GM12878 (cell line): ENCODE results near the gene ZBTB3. TPM values are rescaled to one million over a fixed set of nuclear protein-coding genes. Genes with fewer than 3 reads are reported as not detected.

ENCODE experiments used
- ASH2L ChIP-seq: fragments of 300-600, 200-600 bp; sonication (generic); IDR thresholded peaks from 2 replicates; pipeline ENCODE4 v1.6.1; 2017; ENCODE audit warnings: low read depth, mild to moderate bottlenecking, borderline replicate concordance
- BACH1 ChIP-seq: fragments of 450-650 bp; IDR thresholded peaks from 2 replicates; pipeline ENCODE4 v1.6.1; 2017; ENCODE audit warnings: mild to moderate bottlenecking, borderline replicate concordance
- BMI1 ChIP-seq: fragments of 450-650 bp; IDR thresholded peaks from 2 replicates; pipeline ENCODE4 v1.6.1; 2016; ENCODE audit warnings: mild to moderate bottlenecking, moderate library complexity, borderline replicate concordance
- CBFB ChIP-seq: IDR thresholded peaks from 2 replicates; pipeline ENCODE4 v1.6.1; 2016; ENCODE audit warnings: antibody characterized with exemption, low read depth
- IRF4 ChIP-seq: IDR thresholded peaks from 2 replicates; pipeline ENCODE4 v1.6.1; 2011; ENCODE audit warnings: low read depth, low read length
- KAT2A ChIP-seq: conservative IDR thresholded peaks from 2 replicates; pipeline ENCODE4 v1.6.1; 2011; ENCODE audit warnings: low read depth, low read length; ENCODE audit not compliant: control insufficient read depth
- MYB ChIP-seq: fragments of 150-350 bp; IDR thresholded peaks from 2 replicates; pipeline ENCODE4 v1.6.1; 2014; ENCODE audit warnings: mild to moderate bottlenecking, low read depth, low read length, borderline replicate concordance
- NFYA ChIP-seq: IDR thresholded peaks from 2 replicates; pipeline ENCODE4 v1.6.1; 2011; ENCODE audit warnings: low read depth, mild to moderate bottlenecking, low read length, improper control_type of control experiment, borderline replicate concordance
- PAX5 ChIP-seq: IDR thresholded peaks from 2 replicates; pipeline ENCODE4 v1.6.1; 2011; ENCODE audit warnings: low read depth, low read length, borderline replicate concordance
- RELA ChIP-seq: fragments of 450-650 bp; IDR thresholded peaks from 2 replicates; pipeline ENCODE4 v1.8.0; 2014; ENCODE audit warnings: borderline replicate concordance; ENCODE audit not compliant: partially characterized antibody
- SUZ12 ChIP-seq: fragments of 200-600 bp; sonication (generic); IDR thresholded peaks from one replicate; pipeline ENCODE4 v1.6.1; 2018; ENCODE audit warnings: antibody characterized with exemption, mild to moderate bottlenecking; ENCODE audit not compliant: unreplicated experiment
- YY1 ChIP-seq: IDR thresholded peaks from 2 replicates; pipeline ENCODE4 v1.6.1; 2011; ENCODE audit warnings: low read depth, mild to moderate bottlenecking, low read length
- ZNF24 ChIP-seq: fragments of 450-650 bp; IDR thresholded peaks from 2 replicates; pipeline ENCODE4 v1.6.1; 2017; ENCODE audit warnings: antibody characterized with exemption, mild to moderate bottlenecking
- polyA plus RNA-seq, 11 experiments: library from polyadenylated mRNA; depleted of rRNA in 4 of 11; unstranded in 6 of 11; stranded (reverse) in 5 of 11; fragments of >200 nt; fragmentation: Nextera tagmentation in 4 of 11; fragmentation: Illumina TruSeq in 1 of 11; extraction: Ambion mirVana in 4 of 11; extraction: Trizol in 1 of 11; gene quantifications; 1 replicate in 1 of 11; 2 replicates in 10 of 11; pipeline versions ENCODE4 v1.2.1 to v1.2.3, GENCODE V29; 2011 to 2016; ENCODE audit warnings: inconsistent platforms in 2 of 11, missing spikeins in 2 of 11, low read depth in 1 of 11
- total RNA-seq, 4 experiments: library from RNA; depleted of rRNA in 3 of 4; stranded (reverse); fragments of >200 nt in 3 of 4; fragmentation: Illumina TruSeq in 1 of 4; extraction: Trizol in 1 of 4; gene quantifications; 2 replicates each; pipeline versions ENCODE4 v1.2.1 to v1.2.3, GENCODE V29; 2013 to 2021
- TF ChIP-seq, protein P1 (sequence below): IDR thresholded peaks from 2 replicates; pipeline ENCODE4 v1.6.1; 2012; ENCODE audit warnings: low read length, inconsistent platforms
- TF ChIP-seq, protein P2 (sequence below): IDR thresholded peaks from 2 replicates; pipeline ENCODE4 v1.6.1; 2011; ENCODE audit warnings: low read depth, low read length, improper control_type of control experiment, borderline replicate concordance
- TF ChIP-seq, protein P3 (sequence below): fragments of 450-650 bp; IDR thresholded peaks from 2 replicates; pipeline ENCODE4 v1.6.1; 2017; ENCODE audit warnings: low read depth, mild to moderate bottlenecking, moderate library complexity
- TF ChIP-seq, protein P4 (sequence below), 3 experiments: IDR thresholded peaks in 2 of 3; conservative IDR thresholded peaks in 1 of 3; 2 replicates each; pipeline ENCODE4 v1.5.1; 2011; ENCODE audit warnings: low read depth in 3 of 3, low read length in 3 of 3, mild to moderate bottlenecking in 3 of 3, control low read depth in 2 of 3, moderate library complexity in 2 of 3, inconsistent platforms in 1 of 3, mixed read lengths in 1 of 3; ENCODE audit not compliant: control insufficient read depth in 2 of 3, insufficient read depth in 1 of 3; ENCODE audit errors: extremely low read depth in 1 of 3
- TF ChIP-seq, protein P5 (sequence below): fragments of 150-350 bp; IDR thresholded peaks from 2 replicates; pipeline ENCODE4 v1.6.1; 2016; ENCODE audit warnings: low read depth, low read length

Gene ZBTB3
- total and polyA plus RNA-seq, 10 of the 15 experiments (the other 5 are each of a cell fraction or from before 2014, with no cell fraction given) = 1.4 to 7.7 (median 4.8) TPM

DNA sequence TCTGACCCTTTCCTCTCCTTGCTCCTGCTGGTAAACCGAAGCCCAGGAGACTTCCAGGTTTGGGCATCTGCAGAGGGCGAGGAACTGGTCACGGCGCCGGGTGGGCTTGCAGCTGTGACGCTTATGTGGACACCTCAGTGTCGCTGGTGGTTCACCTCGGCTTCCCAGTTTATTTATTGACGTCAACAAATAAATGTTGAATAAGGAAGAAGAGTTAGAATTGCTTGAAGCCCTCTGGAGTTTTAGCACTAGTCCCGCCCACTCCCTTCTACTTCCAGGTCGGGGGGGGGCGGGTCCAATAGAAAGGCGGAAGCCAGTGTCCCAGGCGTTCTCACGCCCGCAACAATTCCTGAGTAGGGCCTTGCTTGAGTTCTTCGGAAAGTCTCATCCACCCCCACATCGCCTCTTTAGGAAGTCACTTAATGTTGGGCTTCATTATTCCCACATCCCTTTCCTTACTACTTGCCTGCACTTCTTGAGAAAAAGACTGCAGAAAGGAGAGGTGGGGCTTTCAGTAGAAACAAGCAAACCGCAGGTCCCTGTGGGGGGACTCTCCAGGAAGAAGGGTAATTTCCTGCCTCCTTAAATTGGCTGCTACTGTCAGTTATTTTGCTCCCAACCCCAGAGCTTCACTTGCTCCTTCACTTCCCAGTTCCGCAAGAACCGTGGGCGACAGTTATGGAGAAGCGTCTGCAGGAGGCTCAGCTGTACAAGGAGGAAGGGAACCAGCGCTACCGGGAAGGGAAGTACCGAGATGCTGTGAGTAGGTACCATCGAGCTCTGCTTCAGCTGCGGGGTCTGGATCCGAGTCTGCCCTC lies 25.6 kb downstream of the ZBTB3 start, which contains the start of gene TTC9C (continued):
- TF ChIP-seq, protein P1, sequence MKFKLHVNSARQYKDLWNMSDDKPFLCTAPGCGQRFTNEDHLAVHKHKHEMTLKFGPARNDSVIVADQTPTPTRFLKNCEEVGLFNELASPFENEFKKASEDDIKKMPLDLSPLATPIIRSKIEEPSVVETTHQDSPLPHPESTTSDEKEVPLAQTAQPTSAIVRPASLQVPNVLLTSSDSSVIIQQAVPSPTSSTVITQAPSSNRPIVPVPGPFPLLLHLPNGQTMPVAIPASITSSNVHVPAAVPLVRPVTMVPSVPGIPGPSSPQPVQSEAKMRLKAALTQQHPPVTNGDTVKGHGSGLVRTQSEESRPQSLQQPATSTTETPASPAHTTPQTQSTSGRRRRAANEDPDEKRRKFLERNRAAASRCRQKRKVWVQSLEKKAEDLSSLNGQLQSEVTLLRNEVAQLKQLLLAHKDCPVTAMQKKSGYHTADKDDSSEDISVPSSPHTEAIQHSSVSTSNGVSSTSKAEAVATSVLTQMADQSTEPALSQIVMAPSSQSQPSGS = no peak
- 0 out of 2 replicates have a peak, but pooled peaks have one; percentile 2 for TF ChIP-seq YY1
- 0 out of 2 replicates have a peak, but pooled peaks have one; percentile 13 for TF ChIP-seq BACH1
- TF ChIP-seq, protein P2, sequence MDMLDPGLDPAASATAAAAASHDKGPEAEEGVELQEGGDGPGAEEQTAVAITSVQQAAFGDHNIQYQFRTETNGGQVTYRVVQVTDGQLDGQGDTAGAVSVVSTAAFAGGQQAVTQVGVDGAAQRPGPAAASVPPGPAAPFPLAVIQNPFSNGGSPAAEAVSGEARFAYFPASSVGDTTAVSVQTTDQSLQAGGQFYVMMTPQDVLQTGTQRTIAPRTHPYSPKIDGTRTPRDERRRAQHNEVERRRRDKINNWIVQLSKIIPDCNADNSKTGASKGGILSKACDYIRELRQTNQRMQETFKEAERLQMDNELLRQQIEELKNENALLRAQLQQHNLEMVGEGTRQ = no peak
- peak; percentile 52; the same call in 1 of the 2 replicates for TF ChIP-seq ASH2L
- TF ChIP-seq MYB = no peak
- 0 out of 2 replicates have a peak, but pooled peaks have one; percentile 31 for TF ChIP-seq BMI1
- TF ChIP-seq ZNF24 = no peak
- peak; percentile 10 for TF ChIP-seq RELA
- peak; percentile 76; the same call in 1 of the 2 replicates for TF ChIP-seq CBFB
- TF ChIP-seq, protein P3, sequence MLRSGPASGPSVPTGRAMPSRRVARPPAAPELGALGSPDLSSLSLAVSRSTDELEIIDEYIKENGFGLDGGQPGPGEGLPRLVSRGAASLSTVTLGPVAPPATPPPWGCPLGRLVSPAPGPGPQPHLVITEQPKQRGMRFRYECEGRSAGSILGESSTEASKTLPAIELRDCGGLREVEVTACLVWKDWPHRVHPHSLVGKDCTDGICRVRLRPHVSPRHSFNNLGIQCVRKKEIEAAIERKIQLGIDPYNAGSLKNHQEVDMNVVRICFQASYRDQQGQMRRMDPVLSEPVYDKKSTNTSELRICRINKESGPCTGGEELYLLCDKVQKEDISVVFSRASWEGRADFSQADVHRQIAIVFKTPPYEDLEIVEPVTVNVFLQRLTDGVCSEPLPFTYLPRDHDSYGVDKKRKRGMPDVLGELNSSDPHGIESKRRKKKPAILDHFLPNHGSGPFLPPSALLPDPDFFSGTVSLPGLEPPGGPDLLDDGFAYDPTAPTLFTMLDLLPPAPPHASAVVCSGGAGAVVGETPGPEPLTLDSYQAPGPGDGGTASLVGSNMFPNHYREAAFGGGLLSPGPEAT = peak; percentile 92
- TF ChIP-seq IRF4 = no peak
- no peak for TF ChIP-seq KAT2A
- TF ChIP-seq, protein P4, sequence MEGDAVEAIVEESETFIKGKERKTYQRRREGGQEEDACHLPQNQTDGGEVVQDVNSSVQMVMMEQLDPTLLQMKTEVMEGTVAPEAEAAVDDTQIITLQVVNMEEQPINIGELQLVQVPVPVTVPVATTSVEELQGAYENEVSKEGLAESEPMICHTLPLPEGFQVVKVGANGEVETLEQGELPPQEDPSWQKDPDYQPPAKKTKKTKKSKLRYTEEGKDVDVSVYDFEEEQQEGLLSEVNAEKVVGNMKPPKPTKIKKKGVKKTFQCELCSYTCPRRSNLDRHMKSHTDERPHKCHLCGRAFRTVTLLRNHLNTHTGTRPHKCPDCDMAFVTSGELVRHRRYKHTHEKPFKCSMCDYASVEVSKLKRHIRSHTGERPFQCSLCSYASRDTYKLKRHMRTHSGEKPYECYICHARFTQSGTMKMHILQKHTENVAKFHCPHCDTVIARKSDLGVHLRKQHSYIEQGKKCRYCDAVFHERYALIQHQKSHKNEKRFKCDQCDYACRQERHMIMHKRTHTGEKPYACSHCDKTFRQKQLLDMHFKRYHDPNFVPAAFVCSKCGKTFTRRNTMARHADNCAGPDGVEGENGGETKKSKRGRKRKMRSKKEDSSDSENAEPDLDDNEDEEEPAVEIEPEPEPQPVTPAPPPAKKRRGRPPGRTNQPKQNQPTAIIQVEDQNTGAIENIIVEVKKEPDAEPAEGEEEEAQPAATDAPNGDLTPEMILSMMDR (IDR thresholded peaks at IDR 0.05 in 2 of 3, conservative IDR thresholded peaks at IDR 0.05 in 1 of 3; ENCODE audit: control insufficient read depth in 2 of 3, extremely low read depth in 1 of 3, insufficient read depth in 1 of 3, low read depth in 3 of 3, low read length in 3 of 3) = no peak
- no peak for TF ChIP-seq NFYA
- TF ChIP-seq, protein P5, sequence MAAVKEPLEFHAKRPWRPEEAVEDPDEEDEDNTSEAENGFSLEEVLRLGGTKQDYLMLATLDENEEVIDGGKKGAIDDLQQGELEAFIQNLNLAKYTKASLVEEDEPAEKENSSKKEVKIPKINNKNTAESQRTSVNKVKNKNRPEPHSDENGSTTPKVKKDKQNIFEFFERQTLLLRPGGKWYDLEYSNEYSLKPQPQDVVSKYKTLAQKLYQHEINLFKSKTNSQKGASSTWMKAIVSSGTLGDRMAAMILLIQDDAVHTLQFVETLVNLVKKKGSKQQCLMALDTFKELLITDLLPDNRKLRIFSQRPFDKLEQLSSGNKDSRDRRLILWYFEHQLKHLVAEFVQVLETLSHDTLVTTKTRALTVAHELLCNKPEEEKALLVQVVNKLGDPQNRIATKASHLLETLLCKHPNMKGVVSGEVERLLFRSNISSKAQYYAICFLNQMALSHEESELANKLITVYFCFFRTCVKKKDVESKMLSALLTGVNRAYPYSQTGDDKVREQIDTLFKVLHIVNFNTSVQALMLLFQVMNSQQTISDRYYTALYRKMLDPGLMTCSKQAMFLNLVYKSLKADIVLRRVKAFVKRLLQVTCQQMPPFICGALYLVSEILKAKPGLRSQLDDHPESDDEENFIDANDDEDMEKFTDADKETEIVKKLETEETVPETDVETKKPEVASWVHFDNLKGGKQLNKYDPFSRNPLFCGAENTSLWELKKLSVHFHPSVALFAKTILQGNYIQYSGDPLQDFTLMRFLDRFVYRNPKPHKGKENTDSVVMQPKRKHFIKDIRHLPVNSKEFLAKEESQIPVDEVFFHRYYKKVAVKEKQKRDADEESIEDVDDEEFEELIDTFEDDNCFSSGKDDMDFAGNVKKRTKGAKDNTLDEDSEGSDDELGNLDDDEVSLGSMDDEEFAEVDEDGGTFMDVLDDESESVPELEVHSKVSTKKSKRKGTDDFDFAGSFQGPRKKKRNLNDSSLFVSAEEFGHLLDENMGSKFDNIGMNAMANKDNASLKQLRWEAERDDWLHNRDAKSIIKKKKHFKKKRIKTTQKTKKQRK = no peak
- no peak for TF ChIP-seq PAX5
- TF ChIP-seq SUZ12 = no peak
